H1 (cell line): Measurements from ENCODE around the gene PIGV. TPM values are rescaled to one million over a fixed set of nuclear protein-coding genes. Genes with fewer than 3 reads are reported as not detected.

Experiments
- CTCF ChIA-PET: fragments of 300-600 bp; sonication (Branson Sonifier 250); formaldehyde crosslinking; loops from one replicate; lab custom pipeline; 2021; ENCODE audit not compliant: partially characterized antibody; lab: Charles Lee
- POLR2A ChIA-PET: fragments of 300-600 bp; sonication (Branson Sonifier 250); formaldehyde crosslinking; loops from one replicate; lab custom pipeline; 2021; ENCODE audit warnings: inconsistent platforms; ENCODE audit not compliant: partially characterized antibody; lab: Charles Lee
- DNase-seq, 2 experiments: peaks; one replicate each; pipeline versions ENCODE4 v3.0.0 to v3.0.0-alpha.2; 2010 to 2022; ENCODE audit warnings: low spot score in 2 of 2, low read depth in 1 of 2, mixed read lengths in 1 of 2
- FAIRE-seq: peaks from 2 replicates; lab custom pipeline; 2011; peaks lifted over from hg19 to GRCh38; lab: Jason Lieb, UNC
- H2AFZ ChIP-seq: 2 replicates; pipeline ENCODE4 v1.8.1; 2012; ENCODE audit warnings: low read length, inconsistent platforms
- H2AK5ac ChIP-seq: 2 replicates; pipeline ENCODE4 v1.6.1; 2013; ENCODE audit warnings: low read depth, low read length
- H2BK120ac ChIP-seq: replicated peaks from 2 replicates; pipeline ENCODE3; 2013; ENCODE audit warnings: low read depth, low read length, inconsistent platforms
- H2BK12ac ChIP-seq: 2 replicates; pipeline ENCODE4 v1.6.1; 2013; ENCODE audit warnings: low read depth, low read length
- H2BK15ac ChIP-seq: 2 replicates; pipeline ENCODE4 v1.6.1; 2013; ENCODE audit warnings: low read length
- H2BK20ac ChIP-seq: 2 replicates; pipeline ENCODE4 v1.6.1; 2013; ENCODE audit warnings: low read length
- H2BK5ac ChIP-seq: 2 replicates; pipeline ENCODE4 v1.6.1; 2013; ENCODE audit warnings: low read depth, low read length
- H3K14ac ChIP-seq: 2 replicates; pipeline ENCODE4 v1.6.1; 2013; ENCODE audit warnings: inconsistent platforms; ENCODE audit not compliant: insufficient read length
- H3K18ac ChIP-seq: 2 replicates; pipeline ENCODE4 v1.6.1; 2013; ENCODE audit warnings: low read length; ENCODE audit errors: extremely low read depth
- H3K23ac ChIP-seq: 2 replicates; pipeline ENCODE4 v1.6.1; 2013; ENCODE audit warnings: inconsistent platforms; ENCODE audit not compliant: insufficient read length
- H3K23me2 ChIP-seq: 2 replicates; pipeline ENCODE4 v1.6.1; 2013; ENCODE audit warnings: low read depth, low read length
- H3K27ac ChIP-seq: 2 replicates; pipeline ENCODE4 v1.6.1; 2011; ENCODE audit warnings: low read depth, low read length, inconsistent platforms
- H3K27me3 ChIP-seq, 4 experiments: replicated peaks in 1 of 4; 1 replicate in 1 of 4; 2 replicates in 3 of 4; pipeline versions ENCODE4 v1.6.1 to v1.8.1; 2011 to 2013; ENCODE audit warnings: low read length in 3 of 4, mild to moderate bottlenecking in 3 of 4, inconsistent platforms in 2 of 4, mixed read lengths in 2 of 4, moderate library complexity in 1 of 4; ENCODE audit not compliant: control insufficient read depth in 3 of 4, insufficient read depth in 3 of 4; ENCODE audit errors: extremely low read depth in 1 of 4
- H3K36me3 ChIP-seq, 4 experiments: 2 replicates each; pipeline versions ENCODE4 v1.6.1 to v1.8.1; 2011 to 2013; ENCODE audit warnings: mild to moderate bottlenecking in 4 of 4, low read length in 3 of 4, moderate library complexity in 2 of 4, control low read depth in 1 of 4, inconsistent platforms in 1 of 4; ENCODE audit not compliant: insufficient read depth in 4 of 4, control insufficient read depth in 2 of 4
- H3K4ac ChIP-seq: replicated peaks from 2 replicates; pipeline ENCODE3; 2013; ENCODE audit warnings: low read length, low read depth, mixed read lengths, inconsistent platforms; ENCODE audit not compliant: insufficient read length
- H3K4me1 ChIP-seq, 4 experiments: replicated peaks in 1 of 4; 1 replicate in 1 of 4; 2 replicates in 3 of 4; pipeline versions ENCODE4 v1.6.1 to v1.8.1; 2011 to 2013; ENCODE audit warnings: low read length in 3 of 4, inconsistent platforms in 2 of 4, mixed read lengths in 1 of 4; ENCODE audit not compliant: insufficient read depth in 4 of 4, control insufficient read depth in 3 of 4
- H3K4me2 ChIP-seq, 2 experiments: 2 replicates each; pipeline versions ENCODE4 v1.6.1 to v1.8.1; 2011 to 2013; ENCODE audit warnings: low read depth in 2 of 2, low read length in 2 of 2, control low read depth in 1 of 2, inconsistent platforms in 1 of 2, mild to moderate bottlenecking in 1 of 2; ENCODE audit not compliant: insufficient read depth in 1 of 2
- H3K4me3 ChIP-seq, 4 experiments: fragments of 200-600, 300-600 bp in 1 of 4; sonication (generic), shearing (Covaris generic), sonication (Bioruptor Twin) in 1 of 4; 2 replicates each; pipeline versions ENCODE4 v1.5.1 to v1.8.1; 2011 to 2016; ENCODE audit warnings: low read length in 4 of 4, low read depth in 3 of 4, control low read depth in 2 of 4, inconsistent platforms in 2 of 4, mild to moderate bottlenecking in 2 of 4, mixed read lengths in 1 of 4, moderate library complexity in 1 of 4; ENCODE audit not compliant: insufficient read depth in 2 of 4; ENCODE audit errors: extremely low read depth in 1 of 4
- H3K56ac ChIP-seq: replicated peaks from 2 replicates; pipeline ENCODE3; 2013; ENCODE audit warnings: low read depth, mild to moderate bottlenecking, mixed read lengths, low read length, inconsistent platforms; ENCODE audit not compliant: insufficient read length
- H3K79me1 ChIP-seq: 2 replicates; pipeline ENCODE4 v1.6.1; 2013; ENCODE audit warnings: low read depth, low read length, control low read depth
- H3K79me2 ChIP-seq, 2 experiments: 2 replicates each; pipeline versions ENCODE4 v1.6.1 to v1.8.1; 2012 to 2013; ENCODE audit warnings: low read length in 2 of 2, mild to moderate bottlenecking in 2 of 2, inconsistent platforms in 1 of 2; ENCODE audit not compliant: insufficient read depth in 2 of 2, control insufficient read depth in 1 of 2
- H3K9ac ChIP-seq, 4 experiments: replicated peaks in 1 of 4; 1 replicate in 1 of 4; 2 replicates in 3 of 4; pipeline versions ENCODE4 v1.6.1 to v1.8.1; 2011 to 2013; ENCODE audit warnings: low read depth in 3 of 4, low read length in 3 of 4, control low read depth in 2 of 4, mild to moderate bottlenecking in 2 of 4, moderate library complexity in 2 of 4, inconsistent platforms in 1 of 4; ENCODE audit errors: extremely low read depth in 1 of 4
- H3K9me3 ChIP-seq, 2 experiments: 2 replicates each; pipeline versions ENCODE4 v1.6.1 to v1.8.1; 2012 to 2013; ENCODE audit warnings: mild to moderate bottlenecking in 2 of 2, moderate library complexity in 2 of 2, control low read depth in 1 of 2, inconsistent platforms in 1 of 2, low read depth in 1 of 2, low read length in 1 of 2, mixed read lengths in 1 of 2; ENCODE audit not compliant: insufficient read depth in 2 of 2
- H4K20me1 ChIP-seq, 2 experiments: replicated peaks in 1 of 2; 2 replicates each; pipeline versions ENCODE3 to v1.8.1; 2011 to 2013; ENCODE audit warnings: inconsistent platforms in 2 of 2, low read length in 2 of 2, mild to moderate bottlenecking in 1 of 2; ENCODE audit not compliant: insufficient read depth in 2 of 2, control insufficient read depth in 1 of 2
- H4K5ac ChIP-seq: 2 replicates; pipeline ENCODE4 v1.6.1; 2013; ENCODE audit warnings: low read length, low read depth, mixed read lengths, inconsistent platforms; ENCODE audit not compliant: insufficient read length
- H4K8ac ChIP-seq: 2 replicates; pipeline ENCODE4 v1.8.0; 2013; ENCODE audit warnings: mild to moderate bottlenecking, moderate library complexity, low read length, inconsistent platforms; ENCODE audit not compliant: insufficient read depth; ENCODE audit errors: extremely low read depth
- H4K91ac ChIP-seq: replicated peaks from 2 replicates; pipeline ENCODE3; 2013; ENCODE audit warnings: low read length, mixed read lengths, inconsistent platforms; ENCODE audit not compliant: insufficient read length
- BACH1 ChIP-seq: IDR thresholded peaks from 2 replicates; pipeline ENCODE4 v1.6.1; 2012; ENCODE audit warnings: low read length, improper control_type of control experiment
- KDM4A ChIP-seq: IDR thresholded peaks from one replicate; pipeline ENCODE4 v1.7.1; 2012; ENCODE audit warnings: low read depth, mild to moderate bottlenecking, moderate library complexity, low read length, inconsistent platforms; ENCODE audit not compliant: severe bottlenecking
- MAFK ChIP-seq: IDR thresholded peaks from 2 replicates; pipeline ENCODE4 v1.6.1; 2012; ENCODE audit warnings: low read depth, mild to moderate bottlenecking, improper control_type of control experiment, low read length
- NANOG ChIP-seq: IDR thresholded peaks from 2 replicates; pipeline ENCODE4 v1.6.1; 2011; ENCODE audit warnings: low read length, low read depth, mild to moderate bottlenecking, inconsistent platforms; ENCODE audit not compliant: insufficient read depth, poor library complexity, severe bottlenecking
- SP1 ChIP-seq: IDR thresholded peaks from 2 replicates; pipeline ENCODE4 v1.6.1; 2011; ENCODE audit warnings: low read depth, low read length
- TAF1 ChIP-seq: IDR thresholded peaks from 2 replicates; pipeline ENCODE4 v1.6.1; 2011; ENCODE audit warnings: mild to moderate bottlenecking, low read depth, low read length
- TAF7 ChIP-seq: optimal IDR thresholded peaks from 2 replicates; pipeline ENCODE3; 2011; ENCODE audit warnings: low read depth, mild to moderate bottlenecking, inconsistent platforms, low read length, moderate library complexity, borderline replicate concordance
- WGBS, 2 experiments: shearing (Covaris generic) in 1 of 2; methylation state at CpG; one replicate each; pipeline versions ENCODE4 v1.1.6 to v1.1.7; 2013 to 2015; ENCODE audit warnings: low lambda C conversion rate in 2 of 2, mixed read lengths in 2 of 2, inconsistent platforms in 1 of 2, low coverage in 1 of 2, missing lambda C conversion rate in 1 of 2; ENCODE audit not compliant: insufficient replicate concordance in 2 of 2, insufficient coverage in 1 of 2, insufficient read length in 1 of 2; ENCODE audit errors: extremely low coverage in 1 of 2, missing lambda C conversion rate in 1 of 2; 5-methylcytosine and 5-hydroxymethylcytosine counted together
- polyA plus RNA-seq, 7 experiments: library from polyadenylated mRNA; depleted of rRNA in 3 of 7; stranded (reverse) in 5 of 7; unstranded in 2 of 7; fragments of >200 nt in 5 of 7; fragments of 200-250 nt in 2 of 7; gene quantifications; 1 replicate in 5 of 7; 2 replicates in 1 of 7; 4 replicates in 1 of 7; pipeline versions ENCODE4 v1.2.1 to v1.2.3, GENCODE V29; 2011 to 2013; ENCODE audit warnings: missing spikeins in 2 of 7, mixed read lengths in 2 of 7
- total RNA-seq: library from RNA; stranded (reverse); fragmentation: NEBNext Ultra II Directional; extraction: Animal tissue kit (Norgen Biotek cat#: 25700); gene quantifications from 2 replicates; pipeline ENCODE4 v1.2.1, GENCODE V29; 2021
- TF ChIP-seq, protein P1 (sequence below), 3 experiments: IDR thresholded peaks; 1 replicate in 2 of 3; 2 replicates in 1 of 3; pipeline versions ENCODE4 v1.5.1 to v1.6.1; 2011; ENCODE audit warnings: low read length in 3 of 3, mild to moderate bottlenecking in 3 of 3, inconsistent platforms in 2 of 3, low read depth in 1 of 3, moderate library complexity in 1 of 3; ENCODE audit not compliant: insufficient read depth in 1 of 3; ENCODE audit errors: control extremely low read depth in 1 of 3

PIGV gene
- total and polyA plus RNA-seq, 2 of the 8 experiments (the other 6 are each of a cell fraction or from before 2014, with no cell fraction given), result 8.5 to 20.9 TPM

DNA sequence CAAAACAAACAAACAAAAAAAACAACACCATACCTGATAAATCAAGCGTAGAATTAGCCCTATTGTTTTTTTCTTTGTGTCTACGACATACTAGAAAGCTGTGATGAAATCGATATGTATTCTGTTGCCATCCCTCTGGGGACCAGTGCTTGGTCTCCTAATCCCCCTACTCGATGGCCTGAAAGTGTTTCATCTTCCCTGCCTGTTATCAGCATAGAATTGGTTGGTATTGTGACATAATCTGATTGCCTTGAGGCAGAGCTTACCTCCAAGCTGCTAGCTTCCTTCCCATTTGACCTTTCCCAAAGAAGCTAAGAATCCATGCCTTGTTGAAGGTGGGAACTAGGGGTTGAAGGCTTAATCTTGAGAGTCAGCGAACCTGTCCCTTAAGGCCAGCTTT, 40.7 kb upstream of the PIGV start:
- H3K27ac ChIP-seq, result no peak overlapping the region
- FAIRE-seq (no peak), DNase-seq (no peak)
- no peak overlapping the region for H2BK5ac ChIP-seq
- no peak overlapping the region for H3K4me2 ChIP-seq
- H3K23me2 ChIP-seq, result no peaks in the 10 kb centered on the region
- no peak overlapping the region for H3K14ac ChIP-seq
- no peak overlapping the region for H4K91ac ChIP-seq
- H2BK120ac ChIP-seq, result no peak overlapping the region
- no peak overlapping the region for H2BK15ac ChIP-seq
- no peak overlapping the region for H2BK20ac ChIP-seq
- no peak overlapping the region for H2AK5ac ChIP-seq
- no peak overlapping the region for H4K8ac ChIP-seq
- no peak overlapping the region for H3K23ac ChIP-seq
- ChIA-PET CTCF (interaction anchor here (1.0 to 1.1 kb wide), 2 partner anchors 14 to 132 kb away, joined by 3 read pairs; no protein-coding TSS in a partner anchor), POLR2A (interaction anchor here (1.1 to 1.2 kb wide), 2 partner anchors 24 to 134 kb away, joined by 3 to 4 read pairs; no protein-coding TSS in a partner anchor)
- H4K20me1 ChIP-seq, result peaks cover 9 to 27% of the 10 kb centered on the region in 2 experiments
- H3K79me1 ChIP-seq, result peaks cover 12% of the 10 kb centered on the region
- no peaks in the 10 kb centered on the region for H3K27me3 ChIP-seq
- 92% methylated on average over 5 of the region's 5 CpGs; no CpG with 5 or more reads in 1 of the 2 experiments for WGBS, 2 experiments
- H3K18ac ChIP-seq, result no peak overlapping the region
- H2BK12ac ChIP-seq, result no peak overlapping the region
- H3K4ac ChIP-seq, result no peak overlapping the region
- no peak overlapping the region for H3K4me3 ChIP-seq
- peaks cover 0 to 77% of the 10 kb centered on the region in 2 experiments; a peak in 3 of 4 replicates for H3K79me2 ChIP-seq
- peaks cover 19 to 59% (median 38%) of the 10 kb centered on the region in 4 experiments for H3K36me3 ChIP-seq
- no peak overlapping the region for H4K5ac ChIP-seq
- TF ChIP-seq NANOG (no peak), BACH1 (no peak), MAFK (no peak), TAF1 (no peak), SP1 (no peak), KDM4A (no peak), TAF7 (no peak)
- TF ChIP-seq, protein P1, sequence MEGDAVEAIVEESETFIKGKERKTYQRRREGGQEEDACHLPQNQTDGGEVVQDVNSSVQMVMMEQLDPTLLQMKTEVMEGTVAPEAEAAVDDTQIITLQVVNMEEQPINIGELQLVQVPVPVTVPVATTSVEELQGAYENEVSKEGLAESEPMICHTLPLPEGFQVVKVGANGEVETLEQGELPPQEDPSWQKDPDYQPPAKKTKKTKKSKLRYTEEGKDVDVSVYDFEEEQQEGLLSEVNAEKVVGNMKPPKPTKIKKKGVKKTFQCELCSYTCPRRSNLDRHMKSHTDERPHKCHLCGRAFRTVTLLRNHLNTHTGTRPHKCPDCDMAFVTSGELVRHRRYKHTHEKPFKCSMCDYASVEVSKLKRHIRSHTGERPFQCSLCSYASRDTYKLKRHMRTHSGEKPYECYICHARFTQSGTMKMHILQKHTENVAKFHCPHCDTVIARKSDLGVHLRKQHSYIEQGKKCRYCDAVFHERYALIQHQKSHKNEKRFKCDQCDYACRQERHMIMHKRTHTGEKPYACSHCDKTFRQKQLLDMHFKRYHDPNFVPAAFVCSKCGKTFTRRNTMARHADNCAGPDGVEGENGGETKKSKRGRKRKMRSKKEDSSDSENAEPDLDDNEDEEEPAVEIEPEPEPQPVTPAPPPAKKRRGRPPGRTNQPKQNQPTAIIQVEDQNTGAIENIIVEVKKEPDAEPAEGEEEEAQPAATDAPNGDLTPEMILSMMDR (IDR thresholded peaks at IDR 0.05; ENCODE audit: control extremely low read depth in 1 of 3, insufficient read depth in 1 of 3, low read depth in 1 of 3, low read length in 3 of 3), result no peak
- peaks cover 0 to 8% (median 2%) of the 10 kb centered on the region in 4 experiments; a peak in 1 of 7 replicates for H3K4me1 ChIP-seq
- H3K9me3 ChIP-seq, result no peaks in the 10 kb centered on the region
- H3K9ac ChIP-seq, result no peak overlapping the region
- H3K56ac ChIP-seq, result no peak overlapping the region
- no peak overlapping the region for H2AFZ ChIP-seq
